PC-3 (cell line): ENCODE measurements around the gene DLL4. TPM values are rescaled to one million over a fixed set of nuclear protein-coding genes. Genes with fewer than 3 reads are reported as not detected.
"Not testable (repeated sequence)": the region's sequence is repeated elsewhere in the genome, so short reads cannot be mapped to it uniquely, and the experiment has no call there.

ENCODE experiments used
- ATAC-seq: fragments of 200-7000 bp; cut with Tn5 transposase; 2 replicates; pipeline ENCODE4 v1.9.1; 2020; ENCODE audit warnings: mild to moderate bottlenecking, moderate library complexity
- BruUV-seq: library from RNA; stranded (reverse); fragments of 400-500 nt; replicated peaks from 2 replicates; lab custom pipeline; 2021; lab: Mats Ljungman, UMichigan
- CTCF ChIA-PET: fragments of 300-600 bp; sonication (Branson Sonifier 250); formaldehyde crosslinking; loops from one replicate; lab custom pipeline; 2022; ENCODE audit warnings: antibody characterized with exemption; lab: Charles Lee
- POLR2A ChIA-PET: fragments of 300-600 bp; sonication (Branson Sonifier 250); formaldehyde crosslinking; loops from one replicate; lab custom pipeline; 2022; ENCODE audit warnings: antibody characterized with exemption; ENCODE audit not compliant: unreplicated experiment; lab: Charles Lee
- DNase-seq: peaks from one replicate; pipeline ENCODE4 v3.0.0-alpha.2; 2015
- H2AFZ ChIP-seq: fragments of 300-600 bp; sonication (generic); 2 replicates; pipeline ENCODE4 v1.6.0; 2016; ENCODE audit warnings: antibody characterized with exemption, low read length
- H3F3A ChIP-seq: fragments of 300-600 bp; sonication (generic); one replicate; pipeline ENCODE4 v1.6.0; 2017; ENCODE audit warnings: antibody characterized with exemption, low read length, control low read depth, mild to moderate bottlenecking; ENCODE audit not compliant: unreplicated experiment
- H3K27ac ChIP-seq: fragments of 300-600 bp; sonication (generic); 2 replicates; pipeline ENCODE4 v1.5.1; 2016; ENCODE audit warnings: mild to moderate bottlenecking, low read length
- H3K27me3 ChIP-seq: fragments of 300-600 bp; sonication (generic); 2 replicates; pipeline ENCODE4 v1.6.1; 2016; ENCODE audit warnings: low read length, mixed read lengths
- H3K36me3 ChIP-seq: fragments of 300-600 bp; sonication (generic); 2 replicates; pipeline ENCODE4 v1.6.1; 2016; ENCODE audit warnings: low read depth, mixed run types, low read length, mixed read lengths
- H3K4me1 ChIP-seq: fragments of 300-600 bp; sonication (generic); 2 replicates; pipeline ENCODE4 v1.5.1; 2016; ENCODE audit warnings: low read length; ENCODE audit not compliant: insufficient read depth
- H3K4me2 ChIP-seq: fragments of 300-600 bp; sonication (generic); 2 replicates; pipeline ENCODE4 v1.6.0; 2016; ENCODE audit warnings: low read length
- H3K4me3 ChIP-seq: fragments of 300-600 bp; sonication (generic); 2 replicates; pipeline ENCODE4 v1.5.1; 2016; ENCODE audit warnings: mild to moderate bottlenecking, low read length, mixed read lengths
- H3K79me2 ChIP-seq: fragments of 300-600 bp; sonication (generic); 2 replicates; pipeline ENCODE4 v1.6.1; 2017; ENCODE audit warnings: low read length, mixed read lengths
- H3K9ac ChIP-seq: fragments of 300-600 bp; sonication (generic); 2 replicates; pipeline ENCODE4 v1.6.0; 2016; ENCODE audit warnings: mild to moderate bottlenecking, low read length
- H3K9me2 ChIP-seq: fragments of 300-600 bp; sonication (generic); replicated peaks from 2 replicates; pipeline ENCODE4 v1.6.1; 2016; ENCODE audit warnings: mixed run types, low read length, mixed read lengths
- H3K9me3 ChIP-seq: fragments of 300-600 bp; sonication (generic); 2 replicates; pipeline ENCODE4 v1.6.1; 2016; ENCODE audit warnings: low read length, mixed read lengths
- H4K20me1 ChIP-seq: fragments of 300-600 bp; sonication (generic); 2 replicates; pipeline ENCODE4 v1.6.1; 2016; ENCODE audit warnings: low read length, mixed read lengths
- CTCF ChIP-seq: fragments of 300-600 bp; sonication (generic); conservative IDR thresholded peaks from 2 replicates; pipeline ENCODE4 v1.5.1; 2017; ENCODE audit warnings: antibody characterized with exemption, low read depth, mild to moderate bottlenecking, low read length
- EZH2 ChIP-seq: fragments of 300-600 bp; sonication (generic); IDR thresholded peaks from one replicate; pipeline ENCODE4 v1.6.1; 2017; ENCODE audit warnings: antibody characterized with exemption, mild to moderate bottlenecking, low read length; ENCODE audit not compliant: unreplicated experiment
- EZH2phosphoT487 ChIP-seq: fragments of 300-600 bp; sonication (generic); IDR thresholded peaks from 2 replicates; pipeline ENCODE4 v1.6.1; 2018; ENCODE audit warnings: mild to moderate bottlenecking, antibody characterized with exemption, low read length, borderline replicate concordance
- intact Hi-C: fragments of 100-400 bp; cut with micrococcal nuclease; formaldehyde crosslinking; loops from 2 replicates; pipeline ENCODE4 v1.9.0; 2023
- total RNA-seq: library from RNA; depleted of rRNA; stranded (reverse); fragments of >200 nt; gene quantifications from 2 replicates; pipeline ENCODE4 v1.2.3, GENCODE V29; 2014

The DLL4 gene
- total RNA-seq, 1 experiment from 2014 or later: 2.2 TPM

GRCh38 chr15:40960151-40960885, 31.2 kb downstream of the DLL4 start:
- intact Hi-C loops: no loop called here
- H3K79me2 ChIP-seq: no peaks in the 10 kb centered on the region
- CTCF ChIA-PET: interaction anchor here (0.5 kb wide), 1 partner anchor 8 kb away, joined by 6 read pairs; no protein-coding TSS in a partner anchor

GRCh38 chr15:40960925-40961324, 31.8 kb downstream of the DLL4 start:
- BruUV-seq: no TSS peak
- Histone ChIP-seq H3K4me3 (no peak overlapping the region), H3K36me3 (no peaks in the 10 kb centered on the region), H3K27ac (peak overlapping the region; percentile 8; the same call in 1 of the 2 replicates), H3K4me2 (0 out of 2 replicates have a peak overlapping the region, but pooled peaks have one; percentile 4), H3K79me2 (no peaks in the 10 kb centered on the region), H2AFZ (peak overlapping the region; percentile 15; the same call in 1 of the 2 replicates), H3K4me1 (peaks cover 10% of the 10 kb centered on the region), H3K9me2 (no peaks in the 10 kb centered on the region), H4K20me1 (no peaks in the 10 kb centered on the region), H3K9ac (no peak overlapping the region), H3K9me3 (no peaks in the 10 kb centered on the region), H3K27me3 (no peaks in the 10 kb centered on the region), H3F3A (no peaks in the 10 kb centered on the region)
- peak; percentile 73 for ATAC-seq
- intact Hi-C loops: no loop called here
- ChIA-PET POLR2A (interaction anchor here (0.6 to 0.9 kb wide), 2 partner anchors 12 to 20 kb away, joined by 4 read pairs; no protein-coding TSS in a partner anchor), CTCF (interaction anchor here (0.5 to 0.6 kb wide), 2 partner anchors 9 to 581 kb away, joined by 4 to 6 read pairs; no protein-coding TSS in a partner anchor)
- TF ChIP-seq EZH2phosphoT487 (no peak), EZH2 (no peak), CTCF (no peak)
- peak; percentile 65 for DNase-seq

More at GRCh38 chr15:40960151-40960885, 31.2 kb downstream of the DLL4 start:
- H3K4me1 ChIP-seq: peaks cover 10% of the 10 kb centered on the region
- TF ChIP-seq EZH2phosphoT487 (no peak), EZH2 (no peak), CTCF (no peak)
- no peak for DNase-seq
- H4K20me1 ChIP-seq: no peaks in the 10 kb centered on the region
- peak overlapping the region; percentile 15; the same call in 1 of the 2 replicates for H2AFZ ChIP-seq
- TSS peak; percentile 96 for BruUV-seq
- no peaks in the 10 kb centered on the region for H3K36me3 ChIP-seq
- H3K9me3 ChIP-seq: no peaks in the 10 kb centered on the region
- H3K4me3 ChIP-seq: no peak overlapping the region
- 0 out of 2 replicates have a peak overlapping the region, but pooled peaks have one; percentile 4 for H3K4me2 ChIP-seq
- H3K27me3 ChIP-seq: no peaks in the 10 kb centered on the region
- H3K9ac ChIP-seq: no peak overlapping the region
- no peaks in the 10 kb centered on the region for H3F3A ChIP-seq
- ATAC-seq: no peak; the same call in 1 of the 2 replicates
- peak overlapping the region; percentile 8; the same call in 1 of the 2 replicates for H3K27ac ChIP-seq
- POLR2A ChIA-PET: interaction anchor here (0.9 kb wide), 1 partner anchor 13 kb away, joined by 4 read pairs; no protein-coding TSS in a partner anchor
- no peaks in the 10 kb centered on the region for H3K9me2 ChIP-seq

- POLR2A ChIA-PET: interaction anchor here (1.0 kb wide), 1 partner anchor 10 kb away, joined by 5 read pairs; no protein-coding TSS in a partner anchor
- BruUV-seq, intact Hi-C loops, H3K36me3 ChIP-seq, H3K79me2 ChIP-seq, H3K9ac ChIP-seq, CTCF ChIA-PET, H3K4me3 ChIP-seq, H3K27me3 ChIP-seq, H2AFZ ChIP-seq, H4K20me1 ChIP-seq, H3F3A ChIP-seq, H3K4me2 ChIP-seq, DNase-seq, H3K9me3 ChIP-seq, H3K9me2 ChIP-seq, ATAC-seq, H3K27ac ChIP-seq: not testable (repeated sequence)
- H3K4me1 ChIP-seq: peaks cover 10% of the 10 kb centered on the region
Measured at GRCh38 chr15:40961740-40962139, 32.6 kb downstream of the DLL4 start.

- CTCF ChIA-PET: not testable (repeated sequence)
Measured at GRCh38 chr15:40962317-40962716, 33.2 kb downstream of the DLL4 start.

More at GRCh38 chr15:40962317-40962716, 33.2 kb downstream of the DLL4 start:
- intact Hi-C loops, H3K36me3 ChIP-seq, ATAC-seq, BruUV-seq, H3K27me3 ChIP-seq, H4K20me1 ChIP-seq, H3K9me2 ChIP-seq, H3K9ac ChIP-seq, H3K4me3 ChIP-seq, DNase-seq, H3K27ac ChIP-seq, H3K4me2 ChIP-seq, H3F3A ChIP-seq, H2AFZ ChIP-seq, H3K79me2 ChIP-seq, H3K9me3 ChIP-seq: not testable (repeated sequence)
- H3K4me1 ChIP-seq: peaks cover 10% of the 10 kb centered on the region
- POLR2A ChIA-PET: interaction anchor here (0.8 to 1.0 kb wide), 2 partner anchors 10 to 263 kb away, joined by 5 to 8 read pairs; no protein-coding TSS in a partner anchor
